CD8-positive, alpha-beta memory T cell (primary cell): ENCODE results near the gene PIEZO1. TPM values are rescaled to one million over a fixed set of nuclear protein-coding genes. Genes with fewer than 3 reads are reported as not detected.

ENCODE experiments used
- CTCF ChIA-PET: fragments of 350-600 bp; sonication (Branson Sonifier 250); formaldehyde crosslinking; loops from one replicate; lab custom pipeline; 2021; ENCODE audit warnings: antibody characterized with exemption; lab: Charles Lee
- POLR2A ChIA-PET: fragments of 350-600 bp; sonication (Branson Sonifier 250); formaldehyde crosslinking; loops from one replicate; lab custom pipeline; 2021; ENCODE audit warnings: antibody characterized with exemption; lab: Charles Lee
- DNase-seq, 5 donors: peaks; one replicate each; pipeline versions ENCODE4 v3.0.0 to v3.0.0-alpha.2; 2020 to 2022; ENCODE audit warnings: mixed read lengths in 1 of 5
- H3K27ac ChIP-seq: one replicate; pipeline ENCODE4 v1.7.0; 2013; ENCODE audit warnings: low read depth, mild to moderate bottlenecking, low read length, moderate library complexity
- H3K27me3 ChIP-seq: 2 replicates; pipeline ENCODE4 v1.7.0; 2013; ENCODE audit warnings: low read length, mild to moderate bottlenecking; ENCODE audit not compliant: insufficient read depth, poor library complexity, severe bottlenecking
- H3K36me3 ChIP-seq: 2 replicates; pipeline ENCODE4 v1.7.0; 2013; ENCODE audit warnings: mild to moderate bottlenecking, low read length, moderate library complexity; ENCODE audit not compliant: insufficient read depth
- H3K4me1 ChIP-seq: 2 replicates; pipeline ENCODE4 v1.7.0; 2013; ENCODE audit warnings: mild to moderate bottlenecking, low read length, moderate library complexity; ENCODE audit not compliant: insufficient read depth
- H3K4me3 ChIP-seq: 2 replicates; pipeline ENCODE4 v1.7.0; 2013; ENCODE audit warnings: mild to moderate bottlenecking, low read length
- H3K9me3 ChIP-seq: 2 replicates; pipeline ENCODE4 v1.7.0; 2013; ENCODE audit warnings: mild to moderate bottlenecking, low read length
- H3K27ac Mint-ChIP-seq, 8 donors: one replicate each; pipeline ENCODE4 v1.8.0; 2020 to 2021; ENCODE audit warnings: mixed read lengths in 8 of 8, mild to moderate bottlenecking in 6 of 8, inconsistent platforms in 3 of 8, moderate library complexity in 3 of 8
- H3K27me3 Mint-ChIP-seq, 2 donors: one replicate each; pipeline ENCODE4 v1.8.0; 2020 to 2021; ENCODE audit warnings: mixed read lengths in 2 of 2, mild to moderate bottlenecking in 1 of 2, moderate library complexity in 1 of 2
- H3K36me3 Mint-ChIP-seq, 3 donors: one replicate each; pipeline ENCODE4 v1.8.0; 2020 to 2021; ENCODE audit warnings: mixed read lengths in 3 of 3, inconsistent platforms in 1 of 3, mild to moderate bottlenecking in 1 of 3
- H3K4me1 Mint-ChIP-seq, 3 donors: one replicate each; pipeline ENCODE4 v1.8.0; 2020 to 2021; ENCODE audit warnings: mixed read lengths in 3 of 3, inconsistent platforms in 1 of 3, mild to moderate bottlenecking in 1 of 3
- H3K4me3 Mint-ChIP-seq, 7 donors: one replicate each; pipeline ENCODE4 v1.8.0; 2020 to 2021; ENCODE audit warnings: mixed read lengths in 7 of 7, mild to moderate bottlenecking in 6 of 7, moderate library complexity in 4 of 7, inconsistent platforms in 2 of 7
- H3K9me3 Mint-ChIP-seq, 5 donors: one replicate each; pipeline ENCODE4 v1.8.0; 2020 to 2022; ENCODE audit warnings: mixed read lengths in 5 of 5, mild to moderate bottlenecking in 3 of 5, moderate library complexity in 2 of 5, inconsistent platforms in 1 of 5
- polyA plus RNA-seq: library from polyadenylated mRNA; unstranded; fragments of 300-500 nt; fragmentation: Illumina TruSeq; gene quantifications from one replicate; pipeline ENCODE4 v1.2.3, GENCODE V29; 2021
- total RNA-seq, 2 experiments: library from RNA; stranded (reverse); gene quantifications; one replicate each; pipeline ENCODE4 v1.2.3, GENCODE V29; 2021

PIEZO1 gene
- total and polyA plus RNA-seq, 3 experiments from 2014 or later: 58.4 to 230 (median 215) TPM

DNA sequence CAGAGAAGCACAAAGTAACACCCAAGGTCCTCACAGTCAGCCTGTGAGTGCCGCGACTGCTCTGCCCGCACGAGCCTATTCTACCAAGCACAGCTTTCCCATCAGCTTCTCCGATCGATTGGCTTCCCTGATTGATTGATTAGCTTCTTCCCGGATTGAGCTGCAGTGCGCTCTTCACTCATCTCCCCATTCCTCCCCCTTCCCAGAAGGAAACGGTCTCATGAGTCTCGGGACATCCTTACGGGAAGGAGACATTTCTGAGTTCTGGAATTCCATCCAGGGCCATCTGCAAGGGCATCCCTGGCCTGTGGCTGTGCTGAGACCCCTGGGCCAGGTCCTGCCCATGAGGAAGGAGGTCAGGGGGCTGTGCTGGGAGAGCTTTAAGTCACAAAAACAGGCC is 18.0 kb downstream of the PIEZO1 start:
- H3K27me3 ChIP-seq: no peaks in the 10 kb centered on the region
- ChIA-PET POLR2A (interaction anchor here (2.1 kb wide), 1 partner anchor 13 kb away, joined by 12 read pairs; no protein-coding TSS in a partner anchor), CTCF (interaction anchor here (1.5 to 2.6 kb wide), 4 partner anchors 15 to 30 kb away, joined by 3 to 9 read pairs (median 5); no protein-coding TSS in a partner anchor)
- no peaks in the 10 kb centered on the region for H3K36me3 ChIP-seq
- Mint-ChIP-seq H3K27ac (peak overlapping the region in 7 of 8 donors; percentile 17 to 84 (median 72)), H3K27me3 (no peaks in the 10 kb centered on the region), H3K36me3 (peaks cover 0 to 22% (median 3%) of the 10 kb centered on the region in 3 donors), H3K4me3 (peak overlapping the region in 2 of 7 donors; percentile 9 to 21), H3K4me1 (peaks cover 28 to 61% (median 31%) of the 10 kb centered on the region in 3 donors), H3K9me3 (no peaks in the 10 kb centered on the region)
- no peak for DNase-seq
- H3K27ac ChIP-seq: peak overlapping the region; percentile 51
- no peaks in the 10 kb centered on the region for H3K9me3 ChIP-seq
- no peak overlapping the region for H3K4me3 ChIP-seq
- H3K4me1 ChIP-seq: peaks cover 41% of the 10 kb centered on the region

DNA sequence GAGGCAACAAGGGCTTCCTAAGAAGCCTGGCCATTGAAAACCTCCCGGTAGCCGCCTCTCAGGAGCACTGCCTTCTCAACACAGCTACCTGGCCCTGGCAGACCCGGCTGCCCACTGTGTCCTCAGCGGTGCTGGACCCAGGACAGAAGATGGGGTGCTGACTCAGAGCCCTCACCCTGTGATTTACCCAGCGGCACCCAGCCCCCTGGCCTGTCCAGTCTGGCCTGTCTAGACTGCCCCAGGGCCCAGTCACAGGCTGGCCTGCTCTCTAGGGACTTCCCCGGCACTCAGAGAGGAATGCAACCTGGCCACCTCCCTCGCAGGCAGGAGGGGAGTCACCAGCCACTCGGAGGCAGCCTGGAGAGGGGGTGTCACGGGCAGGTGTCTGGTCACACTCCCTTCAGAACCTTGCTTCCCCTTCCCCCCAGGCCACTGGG is 20.1 kb downstream of the PIEZO1 start:
- no peak overlapping the region for H3K4me3 ChIP-seq
- Mint-ChIP-seq H3K9me3 (no peaks in the 10 kb centered on the region), H3K36me3 (peaks cover 0 to 23% (median 3%) of the 10 kb centered on the region in 3 donors), H3K4me1 (peaks cover 26 to 58% (median 27%) of the 10 kb centered on the region in 3 donors), H3K27me3 (no peaks in the 10 kb centered on the region), H3K27ac (peak overlapping the region in 2 of 8 donors; percentile 63 to 73), H3K4me3 (no peak overlapping the region)
- ChIA-PET POLR2A (no interaction called here), CTCF (interaction anchor here (1.4 to 3.9 kb wide), 3 partner anchors 16 to 27 kb away, joined by 3 to 18 read pairs (median 4); no protein-coding TSS in a partner anchor)
- H3K27ac ChIP-seq: no peak overlapping the region
- no peaks in the 10 kb centered on the region for H3K27me3 ChIP-seq
- peaks cover 27% of the 10 kb centered on the region for H3K4me1 ChIP-seq
- no peak for DNase-seq
- H3K9me3 ChIP-seq: no peaks in the 10 kb centered on the region
- H3K36me3 ChIP-seq: no peaks in the 10 kb centered on the region

DNA sequence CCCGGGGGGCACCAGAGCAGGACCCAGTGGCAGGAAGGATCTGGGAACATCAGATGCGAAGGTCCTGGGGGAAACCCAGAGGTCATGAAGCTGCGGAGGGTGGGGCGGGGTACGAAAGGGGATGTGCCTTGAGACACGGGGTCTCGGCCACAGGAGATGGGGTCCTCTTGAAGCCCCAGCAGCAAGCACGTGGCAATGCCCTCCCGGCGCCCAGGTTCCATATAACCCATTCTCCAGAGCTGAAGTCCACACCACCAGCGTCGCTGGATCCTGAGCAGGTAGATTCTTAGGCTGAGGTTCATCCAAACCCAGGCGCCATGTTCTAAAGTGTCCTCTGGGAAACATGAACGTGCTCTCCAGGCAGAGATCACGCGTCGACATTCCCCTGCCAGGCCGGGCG is 20.9 kb downstream of the PIEZO1 start:
- POLR2A ChIA-PET: interaction anchor here (1.2 kb wide), 1 partner anchor 17 kb away, joined by 4 read pairs; no protein-coding TSS in a partner anchor
- Histone ChIP-seq H3K36me3 (no peaks in the 10 kb centered on the region), H3K4me1 (peaks cover 29% of the 10 kb centered on the region)

DNA sequence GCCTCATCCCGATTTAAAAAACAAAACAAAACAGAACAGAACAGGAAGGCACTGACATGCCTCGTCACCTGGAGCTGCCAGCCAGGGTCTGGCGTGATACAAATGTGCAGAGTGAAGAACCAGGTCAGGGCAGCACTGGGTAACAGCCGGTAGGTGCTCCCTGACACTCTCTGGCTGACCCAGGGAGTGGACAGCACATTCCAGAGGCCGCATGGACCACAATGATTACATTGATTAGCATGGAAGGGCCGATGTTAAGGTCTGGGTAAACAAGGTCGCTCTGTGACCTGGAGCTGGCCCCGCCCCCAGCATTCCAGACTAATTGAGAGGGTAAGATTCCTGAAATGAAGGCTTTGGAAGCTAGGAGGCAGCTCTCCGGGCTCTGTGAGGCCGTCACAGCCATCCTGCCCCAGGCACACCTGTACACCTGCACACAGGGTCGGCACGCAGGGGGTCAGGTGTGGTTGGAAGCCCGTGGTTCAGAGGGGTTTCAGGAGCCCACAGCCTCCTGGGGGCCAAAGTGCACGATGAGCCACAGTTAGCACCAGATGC is 21.4 kb downstream of the PIEZO1 start:
- Histone ChIP-seq H3K9me3 (no peaks in the 10 kb centered on the region), H3K36me3 (no peaks in the 10 kb centered on the region), H3K27me3 (no peaks in the 10 kb centered on the region), H3K4me1 (peaks cover 33% of the 10 kb centered on the region), H3K4me3 (no peak overlapping the region), H3K27ac (no peak overlapping the region)
- Mint-ChIP-seq H3K36me3 (peaks cover 0 to 28% (median 3%) of the 10 kb centered on the region in 3 donors), H3K9me3 (no peaks in the 10 kb centered on the region), H3K4me1 (peaks cover 29 to 61% (median 32%) of the 10 kb centered on the region in 3 donors), H3K27ac (peak overlapping the region in 4 of 8 donors; percentile 42 to 86 (median 68)), H3K27me3 (no peaks in the 10 kb centered on the region), H3K4me3 (no peak overlapping the region)
- POLR2A ChIA-PET: interaction anchor here (1.2 kb wide), 1 partner anchor 18 kb away, joined by 4 read pairs; no protein-coding TSS in a partner anchor
- DNase-seq: no peak
- CTCF ChIA-PET: interaction anchor here (0.8 to 3.9 kb wide), 6 partner anchors 17 to 94 kb away, joined by 3 to 18 read pairs (median 3); no protein-coding TSS in a partner anchor

More for the DNA sequence above, 20.9 kb downstream of the PIEZO1 start:
- H3K27ac Mint-ChIP-seq: peak overlapping the region in 1 of 8 donors; percentile 42
- peaks cover 0 to 26% (median 3%) of the 10 kb centered on the region in 3 donors for H3K36me3 Mint-ChIP-seq
- Histone ChIP-seq H3K27ac (no peak overlapping the region), H3K9me3 (no peaks in the 10 kb centered on the region), H3K27me3 (no peaks in the 10 kb centered on the region), H3K4me3 (no peak overlapping the region)
- no peaks in the 10 kb centered on the region for H3K9me3 Mint-ChIP-seq
- no peak for DNase-seq
- H3K4me3 Mint-ChIP-seq: no peak overlapping the region
- CTCF ChIA-PET: interaction anchor here (1.4 to 3.9 kb wide), 3 partner anchors 17 to 27 kb away, joined by 3 to 18 read pairs (median 4); no protein-coding TSS in a partner anchor
- H3K4me1 Mint-ChIP-seq: peaks cover 25 to 59% (median 28%) of the 10 kb centered on the region in 3 donors
- no peaks in the 10 kb centered on the region for H3K27me3 Mint-ChIP-seq

DNA sequence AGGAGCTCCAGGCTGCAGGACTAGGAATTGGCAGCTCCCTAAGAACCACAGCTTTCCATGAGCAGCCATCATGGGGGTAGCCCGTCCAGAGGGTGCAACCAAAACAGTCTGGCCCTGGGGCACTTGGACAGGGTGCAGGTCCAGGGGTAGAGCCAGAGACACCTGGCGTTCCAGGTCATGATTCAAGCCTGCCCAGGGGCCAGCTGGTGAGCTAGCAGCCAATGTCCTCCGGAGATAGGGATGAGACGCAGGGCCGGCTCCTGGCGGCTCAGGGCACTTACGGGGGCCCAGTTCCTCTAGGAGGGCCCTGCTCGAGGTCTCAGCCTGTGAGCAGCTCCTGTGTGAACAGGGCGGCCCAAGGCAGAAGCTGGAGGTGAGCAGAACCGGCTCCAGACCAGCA is 22.1 kb downstream of the PIEZO1 start:
- H3K9me3 ChIP-seq: no peaks in the 10 kb centered on the region
- H3K9me3 Mint-ChIP-seq: no peaks in the 10 kb centered on the region
- no peaks in the 10 kb centered on the region for H3K27me3 ChIP-seq
- no peak overlapping the region for H3K4me3 Mint-ChIP-seq
- no peaks in the 10 kb centered on the region for H3K27me3 Mint-ChIP-seq
- H3K4me3 ChIP-seq: no peak overlapping the region
- peaks cover 34% of the 10 kb centered on the region for H3K4me1 ChIP-seq
- H3K27ac Mint-ChIP-seq: no peak overlapping the region
- POLR2A ChIA-PET: interaction anchor here (1.2 kb wide), 1 partner anchor 18 kb away, joined by 4 read pairs; no protein-coding TSS in a partner anchor
- H3K27ac ChIP-seq: no peak overlapping the region
- peaks cover 0 to 30% (median 3%) of the 10 kb centered on the region in 3 donors for H3K36me3 Mint-ChIP-seq
- H3K36me3 ChIP-seq: no peaks in the 10 kb centered on the region
- peaks cover 35 to 68% (median 37%) of the 10 kb centered on the region in 3 donors for H3K4me1 Mint-ChIP-seq
- CTCF ChIA-PET: interaction anchor here (0.8 to 3.9 kb wide), 6 partner anchors 9 to 95 kb away, joined by 3 to 18 read pairs (median 4); no protein-coding TSS in a partner anchor
- DNase-seq: no peak

DNA sequence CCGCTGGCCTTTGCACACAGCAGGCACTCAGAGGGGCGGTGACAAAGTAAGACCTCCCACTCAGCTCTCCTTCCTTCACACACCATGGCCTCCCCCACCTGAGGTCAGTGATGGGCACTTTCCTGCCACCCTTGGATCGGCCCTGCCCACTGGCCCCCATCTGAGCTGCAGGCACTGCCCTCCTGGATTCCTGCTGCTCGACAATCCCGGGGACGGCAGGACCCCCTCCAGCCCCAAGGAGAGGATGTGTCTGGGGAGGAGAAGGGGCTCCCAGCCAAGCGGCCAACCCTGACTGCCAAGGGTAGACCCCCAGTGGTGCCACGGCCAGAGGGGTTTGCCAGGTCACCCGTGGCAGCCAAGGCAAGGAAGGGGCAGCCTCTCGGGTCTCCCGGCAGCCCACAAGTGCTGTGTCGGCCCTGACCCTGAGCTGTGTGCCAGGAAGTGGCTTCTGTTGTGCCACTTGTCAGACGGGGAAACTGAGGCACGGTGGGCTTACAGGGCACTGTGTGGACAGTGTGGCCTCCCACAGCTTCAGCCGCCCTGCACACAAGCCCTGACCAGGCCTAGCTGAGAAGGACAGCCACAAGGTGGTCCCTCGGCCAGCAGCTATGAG is 22.7 kb downstream of the PIEZO1 start:
- Mint-ChIP-seq H3K9me3 (no peaks in the 10 kb centered on the region), H3K4me3 (no peak overlapping the region), H3K27ac (no peak overlapping the region), H3K27me3 (no peaks in the 10 kb centered on the region), H3K36me3 (peaks cover 0 to 30% (median 3%) of the 10 kb centered on the region in 3 donors), H3K4me1 (peaks cover 30 to 68% (median 34%) of the 10 kb centered on the region in 3 donors)
- Histone ChIP-seq H3K27me3 (no peaks in the 10 kb centered on the region), H3K36me3 (no peaks in the 10 kb centered on the region), H3K4me3 (no peak overlapping the region), H3K9me3 (no peaks in the 10 kb centered on the region), H3K4me1 (peaks cover 28% of the 10 kb centered on the region), H3K27ac (no peak overlapping the region)
- ChIA-PET POLR2A (interaction anchor here (0.6 kb wide), 1 partner anchor 84 kb away, joined by 9 read pairs; no protein-coding TSS in a partner anchor), CTCF (interaction anchor here (0.8 to 3.9 kb wide), 6 partner anchors 10 to 95 kb away, joined by 3 to 18 read pairs (median 4); no protein-coding TSS in a partner anchor)
- no peak for DNase-seq

DNA sequence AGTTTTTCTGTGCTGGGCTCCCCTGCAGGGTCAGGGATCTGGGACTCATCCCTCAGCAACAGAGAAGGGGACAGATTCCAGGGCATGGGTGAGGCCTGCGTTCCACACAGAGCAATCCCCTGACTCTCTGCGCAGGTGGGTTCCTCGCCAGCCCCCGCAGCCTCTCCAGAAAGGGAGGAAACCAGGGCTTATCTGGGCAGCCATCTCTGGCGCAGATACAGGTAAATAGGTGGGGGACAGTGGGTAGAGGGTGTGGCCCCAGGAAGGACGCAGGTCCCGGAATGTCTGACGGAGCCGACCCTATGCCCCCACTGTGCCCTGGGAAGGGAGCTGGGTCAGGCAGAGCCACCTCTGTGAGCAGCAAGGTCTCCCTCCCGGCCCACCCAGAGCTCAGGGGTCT is 23.2 kb downstream of the PIEZO1 start:
- peaks cover 0 to 28% (median 1%) of the 10 kb centered on the region in 3 donors for H3K36me3 Mint-ChIP-seq
- H3K4me3 Mint-ChIP-seq: no peak overlapping the region
- peak overlapping the region in 1 of 8 donors; percentile 37 for H3K27ac Mint-ChIP-seq
- Histone ChIP-seq H3K27me3 (no peaks in the 10 kb centered on the region), H3K4me1 (peaks cover 24% of the 10 kb centered on the region), H3K36me3 (no peaks in the 10 kb centered on the region), H3K9me3 (no peaks in the 10 kb centered on the region), H3K4me3 (no peak overlapping the region), H3K27ac (no peak overlapping the region)
- H3K27me3 Mint-ChIP-seq: no peaks in the 10 kb centered on the region
- POLR2A ChIA-PET: interaction anchor here (0.6 kb wide), 1 partner anchor 85 kb away, joined by 9 read pairs; no protein-coding TSS in a partner anchor
- H3K9me3 Mint-ChIP-seq: no peaks in the 10 kb centered on the region
- H3K4me1 Mint-ChIP-seq: peaks cover 25 to 68% (median 29%) of the 10 kb centered on the region in 3 donors
- CTCF ChIA-PET: interaction anchor here (1.6 to 3.9 kb wide), 2 partner anchors 18 to 19 kb away, joined by 4 to 18 read pairs; no protein-coding TSS in a partner anchor
- no peak for DNase-seq
